ENCODE data around the gene RARG. TPM values are rescaled to one million over a fixed set of nuclear protein-coding genes. Genes with fewer than 3 reads are reported as not detected.

Gene RARG
- polyA plus RNA-seq, 1 experiment = 63.9 TPM

GRCh38 chr12:53192531-53193021 lies 39.4 kb downstream of the RARG start:
- peaks cover 8% of the 10 kb centered on the region for H3K36me3 ChIP-seq (ENCODE audit: control insufficient read depth, insufficient read depth, low read length)
- H3K27me3 ChIP-seq (ENCODE audit: control insufficient read depth, insufficient read depth, low read length) = no peaks in the 10 kb centered on the region
- no peak overlapping the region for H3K4me3 ChIP-seq (ENCODE audit: low read depth, low read length)
- TF ChIP-seq, protein P1, sequence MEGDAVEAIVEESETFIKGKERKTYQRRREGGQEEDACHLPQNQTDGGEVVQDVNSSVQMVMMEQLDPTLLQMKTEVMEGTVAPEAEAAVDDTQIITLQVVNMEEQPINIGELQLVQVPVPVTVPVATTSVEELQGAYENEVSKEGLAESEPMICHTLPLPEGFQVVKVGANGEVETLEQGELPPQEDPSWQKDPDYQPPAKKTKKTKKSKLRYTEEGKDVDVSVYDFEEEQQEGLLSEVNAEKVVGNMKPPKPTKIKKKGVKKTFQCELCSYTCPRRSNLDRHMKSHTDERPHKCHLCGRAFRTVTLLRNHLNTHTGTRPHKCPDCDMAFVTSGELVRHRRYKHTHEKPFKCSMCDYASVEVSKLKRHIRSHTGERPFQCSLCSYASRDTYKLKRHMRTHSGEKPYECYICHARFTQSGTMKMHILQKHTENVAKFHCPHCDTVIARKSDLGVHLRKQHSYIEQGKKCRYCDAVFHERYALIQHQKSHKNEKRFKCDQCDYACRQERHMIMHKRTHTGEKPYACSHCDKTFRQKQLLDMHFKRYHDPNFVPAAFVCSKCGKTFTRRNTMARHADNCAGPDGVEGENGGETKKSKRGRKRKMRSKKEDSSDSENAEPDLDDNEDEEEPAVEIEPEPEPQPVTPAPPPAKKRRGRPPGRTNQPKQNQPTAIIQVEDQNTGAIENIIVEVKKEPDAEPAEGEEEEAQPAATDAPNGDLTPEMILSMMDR (IDR thresholded peaks at IDR 0.05; ENCODE audit: insufficient read depth, low read depth, low read length) = no peak
- DNase-seq (ENCODE audit: low read depth) = no peak
- ChIA-PET POLR2A (no interaction called here), CTCF (interaction anchor here (0.7 to 5.2 kb wide), 4 partner anchors 10 to 168 kb away, joined by 3 to 67 read pairs (median 4); no protein-coding TSS in a partner anchor)

GRCh38 chr12:53191885-53192530 lies 40.0 kb downstream of the RARG start:
- TF ChIP-seq, protein P1 (IDR thresholded peaks at IDR 0.05; ENCODE audit: insufficient read depth, low read depth, low read length) = no peak
- ChIA-PET POLR2A (no interaction called here), CTCF (interaction anchor here (1.1 to 5.2 kb wide), 3 partner anchors 9 to 32 kb away, joined by 3 to 67 read pairs (median 5); no protein-coding TSS in a partner anchor)
- H3K27me3 ChIP-seq (ENCODE audit: control insufficient read depth, insufficient read depth, low read length) = no peaks in the 10 kb centered on the region
- DNase-seq (ENCODE audit: low read depth) = no peak
- peaks cover 12% of the 10 kb centered on the region for H3K36me3 ChIP-seq (ENCODE audit: control insufficient read depth, insufficient read depth, low read length)
- no peak overlapping the region for H3K4me3 ChIP-seq (ENCODE audit: low read depth, low read length)

GRCh38 chr12:53191096-53191884 lies 40.7 kb downstream of the RARG start:
- no peak for DNase-seq (ENCODE audit: low read depth)
- ChIA-PET CTCF (interaction anchor here (0.8 to 5.2 kb wide), 4 partner anchors 8 to 31 kb away, joined by 3 to 67 read pairs (median 4); no protein-coding TSS in a partner anchor), POLR2A (no interaction called here)
- H3K4me3 ChIP-seq (ENCODE audit: low read depth, low read length) = no peak overlapping the region
- TF ChIP-seq, protein P1 (IDR thresholded peaks at IDR 0.05; ENCODE audit: insufficient read depth, low read depth, low read length) = no peak
- H3K27me3 ChIP-seq (ENCODE audit: control insufficient read depth, insufficient read depth, low read length) = no peaks in the 10 kb centered on the region
- H3K36me3 ChIP-seq (ENCODE audit: control insufficient read depth, insufficient read depth, low read length) = peaks cover 14% of the 10 kb centered on the region

DNA sequence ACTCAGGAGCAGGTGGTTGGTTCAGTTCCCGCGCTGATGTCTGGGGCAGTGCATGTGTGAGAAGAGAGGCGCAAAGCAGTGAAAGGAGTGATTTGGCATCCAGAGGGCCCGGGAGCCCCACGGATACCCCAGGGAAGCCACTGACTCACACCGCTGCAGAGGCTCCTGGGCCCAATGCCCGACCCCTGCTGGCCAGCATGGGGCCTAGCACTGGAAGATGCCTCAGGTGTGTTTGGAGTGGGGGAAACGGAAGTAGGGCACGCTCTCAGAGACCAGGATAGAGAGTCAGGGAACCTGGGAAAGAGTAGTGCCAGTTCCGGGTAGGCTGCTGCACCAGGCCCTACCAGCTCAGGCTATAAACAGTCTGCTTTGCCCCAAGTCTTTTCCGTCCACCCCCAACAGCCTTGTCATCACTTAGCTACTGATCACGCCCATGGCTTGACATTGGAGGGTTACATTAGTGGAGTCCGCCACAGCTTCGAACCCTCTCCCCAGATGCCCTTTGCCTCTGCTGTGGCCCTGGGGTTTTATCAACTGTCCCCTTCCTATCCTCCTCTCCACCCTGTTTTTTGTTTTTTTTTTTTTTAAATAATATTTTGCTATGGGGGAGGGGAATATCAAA lies 41.8 kb downstream of the RARG start:
- DNase-seq (ENCODE audit: low read depth) = no peak
- POLR2A ChIA-PET = no interaction called here
- Histone ChIP-seq H3K36me3 (ENCODE audit: control insufficient read depth, insufficient read depth, low read length) (peaks cover 23% of the 10 kb centered on the region), H3K4me3 (ENCODE audit: low read depth, low read length) (no peak overlapping the region), H3K27me3 (ENCODE audit: control insufficient read depth, insufficient read depth, low read length) (no peaks in the 10 kb centered on the region)
- TF ChIP-seq, protein P1 (IDR thresholded peaks at IDR 0.05; ENCODE audit: insufficient read depth, low read depth, low read length) = peak; percentile 93
- CTCF ChIA-PET = interaction anchor here (0.6 to 5.2 kb wide), 11 partner anchors 8 to 124 kb away, joined by 3 to 67 read pairs (median 4); partner anchors contain the start of genes CSAD and ZNF740

All from BJ (cell line).